ENCODE results near the gene NOS3. TPM values are rescaled to one million over a fixed set of nuclear protein-coding genes. Genes with fewer than 3 reads are reported as not detected.
A peak's percentile ranks its signal among the peaks of the same experiment; 100 is the strongest.

The NOS3 gene
- total and polyA plus RNA-seq, 2 of the 13 experiments (the other 11 are each of a cell fraction or from before 2014, with no cell fraction given), result 3.7 to 7.5 TPM

- TF ChIP-seq CTCF (CRISPR knock-in tag; IDR thresholded peaks at IDR 0.05), result peak; percentile 99
- 0 out of 2 replicates have a peak, but pooled peaks have one; percentile 51 for TF ChIP-seq KDM5B (CRISPR knock-in tag; IDR thresholded peaks at IDR 0.05; ENCODE audit: borderline replicate concordance)
- TF ChIP-seq MTA1 (CRISPR knock-in tag; IDR thresholded peaks at IDR 0.05; ENCODE audit: borderline replicate concordance), result peak; percentile 57; the same call in 1 of the 2 replicates
- no peak for TF ChIP-seq ATF4 (CRISPR knock-in tag; IDR thresholded peaks at IDR 0.05)
- TF ChIP-seq TCF7 (IDR thresholded peaks at IDR 0.05; ENCODE audit: low read depth), result no peak
- TF ChIP-seq ZNF83 (CRISPR knock-in tag; IDR thresholded peaks at IDR 0.05; ENCODE audit: borderline replicate concordance), result no peak
- 0 out of 2 replicates have a peak, but pooled peaks have one; percentile 14 for TF ChIP-seq SAFB2 (CRISPR knock-in tag; IDR thresholded peaks at IDR 0.05; ENCODE audit: borderline replicate concordance, low read depth)
- no peak for TF ChIP-seq ZNF577 (CRISPR knock-in tag; IDR thresholded peaks at IDR 0.05; ENCODE audit: borderline replicate concordance, low read depth)
- 0 out of 2 replicates have a peak, but pooled peaks have one; percentile 28 for TF ChIP-seq ZFP1 (CRISPR knock-in tag; IDR thresholded peaks at IDR 0.05)
- TF ChIP-seq ZFYVE20 (CRISPR knock-in tag; IDR thresholded peaks at IDR 0.05; ENCODE audit: borderline replicate concordance, low read depth), result 0 out of 2 replicates have a peak, but pooled peaks have one; percentile 7
- TF ChIP-seq MTF2 (CRISPR knock-in tag; IDR thresholded peaks at IDR 0.05; ENCODE audit: borderline replicate concordance), result no peak; the same call in 1 of the 2 replicates
- TF ChIP-seq E2F1 (CRISPR knock-in tag; IDR thresholded peaks at IDR 0.05), result no peak
- no peak for TF ChIP-seq RCOR2 (CRISPR knock-in tag; IDR thresholded peaks at IDR 0.05)
- 0 out of 4 replicates have a peak, but pooled peaks of 1 of the 2 experiments have one; percentile 11 for TF ChIP-seq EP300 (IDR thresholded peaks at IDR 0.05; ENCODE audit: low read depth in 2 of 2, low read length in 2 of 2)
- no peak for TF ChIP-seq EP300 (CRISPR knock-in tag; IDR thresholded peaks at IDR 0.05; ENCODE audit: borderline replicate concordance)
- no peak for TF ChIP-seq DBP (CRISPR knock-in tag; IDR thresholded peaks at IDR 0.05; ENCODE audit: not compliant biosample characterization)
- TF ChIP-seq NONO (IDR thresholded peaks at IDR 0.05), result no peak
- TF ChIP-seq NONO (CRISPR knock-in tag; conservative IDR thresholded peaks at IDR 0.05), result peak; percentile 51; the same call in 1 of the 2 replicates
- TF ChIP-seq ZBTB7B (CRISPR knock-in tag; IDR thresholded peaks at IDR 0.05), result peak; percentile 97
- TF ChIP-seq ZNF724P (CRISPR knock-in tag; IDR thresholded peaks at IDR 0.05; ENCODE audit: borderline replicate concordance), result peak; percentile 65; the same call in 1 of the 2 replicates
- 0 out of 2 replicates have a peak, but pooled peaks have one; percentile 17 for TF ChIP-seq TBX2 (CRISPR knock-in tag; IDR thresholded peaks at IDR 0.05; ENCODE audit: borderline replicate concordance)
- no peak for TF ChIP-seq ZBTB1 (CRISPR knock-in tag; IDR thresholded peaks at IDR 0.05; ENCODE audit: borderline replicate concordance)
- TF ChIP-seq ZNF547 (CRISPR knock-in tag; IDR thresholded peaks at IDR 0.05), result peak; percentile 30; the same call in 1 of the 2 replicates
- TF ChIP-seq ZFX (CRISPR knock-in tag; IDR thresholded peaks at IDR 0.05; ENCODE audit: low read depth), result peak; percentile 34; the same call in 1 of the 2 replicates
- peak; percentile 48 for TF ChIP-seq RBM39 (IDR thresholded peaks at IDR 0.05; ENCODE audit: low read depth, low read length, poor library complexity, severe bottlenecking)
- no peak for TF ChIP-seq STAT5B (CRISPR knock-in tag; IDR thresholded peaks at IDR 0.05)
Measured at GRCh38 chr7:151017953-151018420, 27.2 kb downstream of the NOS3 start (continued).
